ENCODE data around the gene ZFP14.
"Not testable (repeated sequence)": the region's sequence is repeated elsewhere in the genome, so short reads cannot be mapped to it uniquely, and the experiment has no call there.

DNA sequence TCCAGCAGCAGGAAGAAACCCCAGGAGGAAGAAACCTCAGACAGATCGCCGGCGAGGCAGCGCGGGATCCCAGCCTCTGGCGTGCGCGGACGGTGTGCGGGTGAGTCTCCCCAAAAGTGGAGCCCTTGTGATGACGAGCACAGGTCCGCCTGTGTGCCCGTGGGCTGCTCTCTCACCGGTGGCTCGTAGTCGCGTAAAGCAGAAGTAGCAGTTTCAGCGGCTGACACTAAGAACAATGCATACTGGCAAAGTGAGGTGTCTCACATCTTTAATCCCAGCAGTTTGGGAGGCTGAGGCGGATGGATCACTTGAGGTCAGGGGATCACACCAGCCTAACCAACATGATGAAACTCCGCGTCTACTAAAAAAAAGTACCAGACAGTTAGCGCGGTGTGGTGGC is 69.2 kb downstream of the ZFP14 start:
- not testable (repeated sequence) for TF ChIP-seq POLR2A, POLR2AphosphoS5 (IDR thresholded peaks at IDR 0.05; ENCODE audit: low read depth, low read length)
